A549 (cell line): ENCODE data around the gene FMNL3. TPM values are rescaled to one million over a fixed set of nuclear protein-coding genes. Genes with fewer than 3 reads are reported as not detected.

Experiments used
- ATAC-seq, 2 experiments: fragments of 200-7000 bp in 1 of 2; fragments of >200 bp in 1 of 2; cut with Nextera tagmentation in 1 of 2; cut with Tn5 transposase in 1 of 2; 3 replicates each; pipeline versions ENCODE4 v1.8.0 to v1.9.1; 2018 to 2020; ENCODE audit warnings: mild to moderate bottlenecking in 1 of 2, moderate library complexity in 1 of 2
- CTCF ChIA-PET: fragments of 300-600 bp; sonication (Branson Sonifier 250); formaldehyde crosslinking; extraction: SDS; loops from one replicate; lab custom pipeline; 2021; ENCODE audit warnings: antibody characterized with exemption, inconsistent platforms; lab: Yijun Ruan, JAX
- POLR2A ChIA-PET: fragments of 350-600 bp; formaldehyde crosslinking; extraction: SDS; loops from one replicate; lab custom pipeline; 2021; ENCODE audit warnings: antibody characterized with exemption, inconsistent platforms; lab: Yijun Ruan, JAX
- DNase-seq, 2 experiments: peaks; one replicate each; pipeline versions ENCODE4 v3.0.0 to v3.0.0-alpha.2; 2011 to 2016; ENCODE audit warnings: low read depth in 1 of 2, low spot score in 1 of 2
- FAIRE-seq: peaks from 2 replicates; lab custom pipeline; 2011; peaks lifted over from hg19 to GRCh38; lab: Jason Lieb, UNC
- H3K27ac ChIP-seq, 2 experiments: fragments of >200 bp; sonication (Bioruptor Twin); formaldehyde crosslinking; 3 replicates each; pipeline ENCODE4 v1.5.1; 2016 to 2017
- H3K4me1 ChIP-seq: fragments of >200 bp; sonication (Bioruptor Twin); formaldehyde crosslinking; 3 replicates; pipeline ENCODE4 v1.6.1; 2016
- H3K4me2 ChIP-seq: fragments of >200 bp; sonication (Bioruptor Twin); formaldehyde crosslinking; 3 replicates; pipeline ENCODE4 v1.6.1; 2016
- H3K4me3 ChIP-seq: fragments of >200 bp; sonication (Bioruptor Twin); formaldehyde crosslinking; 3 replicates; pipeline ENCODE4 v1.5.1; 2016
- H3K9me3 ChIP-seq: fragments of >200 bp; sonication (Bioruptor Twin); formaldehyde crosslinking; 3 replicates; pipeline ENCODE4 v1.6.1; 2016
- CEBPB ChIP-seq, 2 experiments: fragments of >200 bp in 1 of 2; sonication (Bioruptor Twin) in 1 of 2; formaldehyde crosslinking in 1 of 2; IDR thresholded peaks; 2 replicates each; pipeline ENCODE4 v1.6.1; 2012 to 2016
- CHD2 ChIP-seq: fragments of 150-350 bp; IDR thresholded peaks from 2 replicates; pipeline ENCODE4 v1.6.1; 2014; ENCODE audit warnings: low read length; ENCODE audit not compliant: partially characterized antibody
- EHF ChIP-seq: fragments of 250-450 bp; sonication (Bioruptor Pico); IDR thresholded peaks from 2 replicates; pipeline ENCODE4 v1.5.0; 2020; ENCODE audit warnings: mild to moderate bottlenecking
- EP300 ChIP-seq, 2 experiments: fragments of >200 bp; sonication (Bioruptor Twin); formaldehyde crosslinking; IDR thresholded peaks; 2 replicates in 1 of 2; 3 replicates in 1 of 2; pipeline ENCODE4 v1.6.1; 2016 to 2017
- HDAC2 ChIP-seq: fragments of 200-600 bp; sonication (generic); IDR thresholded peaks from 2 replicates; pipeline ENCODE4 v1.6.1; 2016
- HOXB5 ChIP-seq: fragments of 250-450 bp; sonication (Bioruptor Pico); IDR thresholded peaks from 2 replicates; pipeline ENCODE4 v1.5.0; 2020; ENCODE audit warnings: mild to moderate bottlenecking, moderate library complexity
- JUNB ChIP-seq: fragments of >200 bp; sonication (Bioruptor Twin); formaldehyde crosslinking; IDR thresholded peaks from 2 replicates; pipeline ENCODE4 v1.6.1; 2016
- KDM1A ChIP-seq: fragments of 200-600 bp; sonication (generic); IDR thresholded peaks from 2 replicates; pipeline ENCODE4 v1.6.1; 2016; ENCODE audit warnings: low read depth, mild to moderate bottlenecking
- MAZ ChIP-seq: fragments of 150-350 bp; IDR thresholded peaks from 2 replicates; pipeline ENCODE4 v1.6.1; 2014; ENCODE audit warnings: antibody characterized with exemption, low read depth, low read length, borderline replicate concordance
- MYC ChIP-seq: IDR thresholded peaks from 2 replicates; pipeline ENCODE4 v1.6.1; 2012; ENCODE audit warnings: mild to moderate bottlenecking, inconsistent platforms, low read length, improper control_type of control experiment, borderline replicate concordance
- NR3C1 ChIP-seq: fragments of >200 bp; sonication (Bioruptor Twin); formaldehyde crosslinking; IDR thresholded peaks from 3 replicates; pipeline ENCODE4 v1.6.1; 2017
- POLR2AphosphoS2 ChIP-seq: conservative IDR thresholded peaks from 2 replicates; pipeline ENCODE4 v1.6.1; 2012; ENCODE audit warnings: low read length, improper control_type of control experiment, inconsistent platforms
- RCOR1 ChIP-seq: fragments of 150-350 bp; IDR thresholded peaks from 2 replicates; pipeline ENCODE4 v1.6.1; 2014; ENCODE audit warnings: antibody characterized with exemption, low read length, low read depth
- RNF2 ChIP-seq: fragments of 200-600 bp; sonication (generic); IDR thresholded peaks from 2 replicates; pipeline ENCODE4 v1.6.1; 2016; ENCODE audit warnings: low read depth, mild to moderate bottlenecking, antibody characterized with exemption, moderate library complexity, borderline replicate concordance
- SMC3 ChIP-seq: fragments of >200 bp; sonication (Bioruptor Twin); formaldehyde crosslinking; IDR thresholded peaks from 3 replicates; pipeline ENCODE4 v1.6.1; 2018; ENCODE audit warnings: inconsistent platforms
- SREBF2 ChIP-seq: fragments of 450-650 bp; IDR thresholded peaks from 2 replicates; pipeline ENCODE4 v1.6.1; 2014; ENCODE audit warnings: mild to moderate bottlenecking, moderate library complexity
- ZFP36 ChIP-seq: fragments of 450-650 bp; IDR thresholded peaks from 2 replicates; pipeline ENCODE4 v1.6.1; 2014; ENCODE audit warnings: borderline replicate concordance; ENCODE audit not compliant: partially characterized antibody
- ZSCAN20 ChIP-seq: fragments of 250-450 bp; sonication (Bioruptor Pico); IDR thresholded peaks from 2 replicates; pipeline ENCODE4 v1.8.0; 2022; ENCODE audit warnings: mild to moderate bottlenecking, moderate library complexity
- WGBS: methylation state at CpG from one replicate; pipeline ENCODE4 v1.1.6; 2017; ENCODE audit errors: missing lambda C conversion rate; 5-methylcytosine and 5-hydroxymethylcytosine counted together
- polyA plus RNA-seq, 4 experiments: library from polyadenylated mRNA; depleted of rRNA in 3 of 4; stranded (reverse); fragments of >200 nt; fragmentation: RNase III in 1 of 4; extraction: RNeasy Plus Mini Kit Qiagen cat#74134 plus additional on column Dnase treatment in 1 of 4; gene quantifications; 2 replicates in 3 of 4; 3 replicates in 1 of 4; pipeline ENCODE4 v1.2.3, GENCODE V29; 2011 to 2017
- TF ChIP-seq, protein P1 (sequence below): IDR thresholded peaks from 2 replicates; pipeline ENCODE4 v1.6.1; 2012
- TF ChIP-seq, protein P2 (sequence below): fragments of 200-600 bp; sonication (generic); IDR thresholded peaks from 2 replicates; pipeline ENCODE4 v1.6.1; 2016; ENCODE audit warnings: antibody characterized with exemption, mild to moderate bottlenecking, moderate library complexity

The FMNL3 gene
- polyA plus RNA-seq, 2 of the 4 experiments (the other 2 are of a cell fraction), result 1.7 TPM

DNA sequence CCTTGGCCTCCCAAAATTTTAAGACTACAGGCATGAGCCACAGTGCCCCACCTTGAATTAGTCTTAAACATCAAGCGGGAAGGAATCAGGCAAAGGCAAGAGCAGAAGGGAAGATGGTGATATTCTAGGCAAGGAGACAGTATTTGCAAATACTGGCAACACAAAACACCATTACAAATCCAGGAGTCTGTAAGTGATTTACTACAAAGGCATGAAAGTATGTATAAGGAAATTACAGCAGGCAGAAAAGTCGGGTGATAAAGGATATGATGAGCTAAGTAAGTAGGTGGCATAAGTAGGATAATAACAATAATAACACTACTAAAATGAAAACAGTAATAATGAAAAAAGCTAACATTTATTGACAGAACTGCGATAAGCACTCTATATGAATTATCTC is 28.5 kb downstream of the FMNL3 start:
- DNase-seq (no peak), ATAC-seq (no peak), FAIRE-seq (no peak)
- Histone ChIP-seq H3K4me1 (no peaks in the 10 kb centered on the region), H3K27ac (no peak overlapping the region), H3K9me3 (no peaks in the 10 kb centered on the region), H3K4me2 (no peak overlapping the region), H3K4me3 (no peak overlapping the region)
- POLR2A ChIA-PET, result no interaction called here
- WGBS, result 56% methylated on average over 3 of the region's 3 CpGs
- CTCF ChIA-PET, result interaction anchor here (1.0 to 1.7 kb wide), 4 partner anchors 14 to 57 kb away, joined by 3 to 9 read pairs (median 3); no protein-coding TSS in a partner anchor
- TF ChIP-seq EP300 (IDR thresholded peaks at IDR 0.05), result no peak
- no peak for TF ChIP-seq EHF (CRISPR knock-in tag)
- no peak for TF ChIP-seq CEBPB (IDR thresholded peaks at IDR 0.05)
- no peak for TF ChIP-seq KDM1A
- TF ChIP-seq RCOR1, result no peak
- no peak for TF ChIP-seq POLR2AphosphoS2
- TF ChIP-seq HDAC2, result no peak
- TF ChIP-seq SMC3, result no peak
- TF ChIP-seq, protein P1, sequence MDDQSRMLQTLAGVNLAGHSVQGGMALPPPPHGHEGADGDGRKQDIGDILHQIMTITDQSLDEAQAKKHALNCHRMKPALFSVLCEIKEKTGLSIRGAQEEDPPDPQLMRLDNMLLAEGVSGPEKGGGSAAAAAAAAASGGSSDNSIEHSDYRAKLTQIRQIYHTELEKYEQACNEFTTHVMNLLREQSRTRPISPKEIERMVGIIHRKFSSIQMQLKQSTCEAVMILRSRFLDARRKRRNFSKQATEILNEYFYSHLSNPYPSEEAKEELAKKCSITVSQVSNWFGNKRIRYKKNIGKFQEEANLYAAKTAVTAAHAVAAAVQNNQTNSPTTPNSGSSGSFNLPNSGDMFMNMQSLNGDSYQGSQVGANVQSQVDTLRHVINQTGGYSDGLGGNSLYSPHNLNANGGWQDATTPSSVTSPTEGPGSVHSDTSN, result no peak
- no peak for TF ChIP-seq ZSCAN20 (CRISPR knock-in tag)

DNA sequence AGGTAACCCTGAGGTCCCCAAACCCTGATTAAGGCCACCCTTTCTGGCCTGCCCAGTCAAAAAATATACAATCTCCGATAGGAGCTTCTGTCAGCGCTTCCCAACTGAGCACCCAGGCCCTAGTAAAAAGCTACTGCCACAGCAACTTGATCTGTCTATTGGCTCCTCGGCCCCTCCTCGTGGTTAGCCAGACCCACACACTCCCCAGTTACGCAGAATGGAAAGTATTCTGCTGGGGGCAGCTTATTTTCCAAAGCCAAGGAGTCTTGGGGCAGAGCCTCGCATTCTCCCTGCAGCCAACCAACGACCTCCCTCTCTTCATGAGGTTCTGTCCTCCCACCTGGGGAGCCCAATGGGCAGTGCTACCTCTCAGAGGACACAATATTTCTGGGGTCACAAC is 32.1 kb downstream of the FMNL3 start:
- no peak for ATAC-seq

DNA sequence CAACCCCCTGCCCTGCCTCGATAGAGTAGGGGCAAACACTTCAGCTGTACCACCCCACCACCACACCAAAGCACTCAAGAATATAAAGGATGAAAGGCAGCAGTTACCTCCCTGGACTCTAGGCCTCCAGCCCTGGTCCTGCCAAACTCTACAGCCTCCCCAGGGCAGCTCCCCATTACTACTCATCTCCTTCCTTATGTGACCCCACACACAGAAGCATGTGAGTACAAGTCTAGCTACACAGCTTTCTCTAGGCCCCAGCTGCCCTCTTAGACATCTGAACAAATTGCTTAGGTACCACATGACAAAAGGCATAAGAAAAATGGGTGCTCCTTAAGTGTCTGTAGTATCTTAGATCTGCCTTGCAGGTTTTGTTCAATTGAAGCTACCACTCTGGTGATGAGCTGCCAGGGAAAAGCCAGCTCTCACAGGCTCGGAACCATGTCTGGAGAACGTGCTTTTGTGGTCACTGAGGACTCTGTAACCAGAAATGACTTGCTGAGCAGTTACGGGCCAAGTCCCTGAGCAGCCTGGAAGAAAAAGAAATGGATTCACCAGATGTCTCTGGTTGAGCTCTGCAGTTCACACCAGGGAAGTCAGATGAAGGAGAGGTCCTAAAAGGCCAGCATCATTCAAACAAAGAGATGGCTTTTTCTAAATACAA is 32.8 kb downstream of the FMNL3 start:
- POLR2A ChIA-PET, result interaction anchor here (1.6 kb wide), 1 partner anchor 51 kb away, joined by 3 read pairs; the partner anchor contains the start of gene PRPF40B
- FAIRE-seq, result no peak
- Histone ChIP-seq H3K4me3 (no peak overlapping the region), H3K4me1 (no peaks in the 10 kb centered on the region)
- no peak for DNase-seq
- WGBS, result 56% methylated on average over 4 of the region's 4 CpGs
- CTCF ChIA-PET, result interaction anchor here (0.7 to 1.6 kb wide), 5 partner anchors 17 to 293 kb away, joined by 3 to 6 read pairs (median 3); partner anchors contain the start of gene TMBIM6
- no peak; a peak in 2 of 6 replicates for ATAC-seq
- no peak for TF ChIP-seq MAZ
- TF ChIP-seq ZFP36, result no peak
- no peak for TF ChIP-seq SREBF2
- no peak for TF ChIP-seq NR3C1
- TF ChIP-seq, protein P2, sequence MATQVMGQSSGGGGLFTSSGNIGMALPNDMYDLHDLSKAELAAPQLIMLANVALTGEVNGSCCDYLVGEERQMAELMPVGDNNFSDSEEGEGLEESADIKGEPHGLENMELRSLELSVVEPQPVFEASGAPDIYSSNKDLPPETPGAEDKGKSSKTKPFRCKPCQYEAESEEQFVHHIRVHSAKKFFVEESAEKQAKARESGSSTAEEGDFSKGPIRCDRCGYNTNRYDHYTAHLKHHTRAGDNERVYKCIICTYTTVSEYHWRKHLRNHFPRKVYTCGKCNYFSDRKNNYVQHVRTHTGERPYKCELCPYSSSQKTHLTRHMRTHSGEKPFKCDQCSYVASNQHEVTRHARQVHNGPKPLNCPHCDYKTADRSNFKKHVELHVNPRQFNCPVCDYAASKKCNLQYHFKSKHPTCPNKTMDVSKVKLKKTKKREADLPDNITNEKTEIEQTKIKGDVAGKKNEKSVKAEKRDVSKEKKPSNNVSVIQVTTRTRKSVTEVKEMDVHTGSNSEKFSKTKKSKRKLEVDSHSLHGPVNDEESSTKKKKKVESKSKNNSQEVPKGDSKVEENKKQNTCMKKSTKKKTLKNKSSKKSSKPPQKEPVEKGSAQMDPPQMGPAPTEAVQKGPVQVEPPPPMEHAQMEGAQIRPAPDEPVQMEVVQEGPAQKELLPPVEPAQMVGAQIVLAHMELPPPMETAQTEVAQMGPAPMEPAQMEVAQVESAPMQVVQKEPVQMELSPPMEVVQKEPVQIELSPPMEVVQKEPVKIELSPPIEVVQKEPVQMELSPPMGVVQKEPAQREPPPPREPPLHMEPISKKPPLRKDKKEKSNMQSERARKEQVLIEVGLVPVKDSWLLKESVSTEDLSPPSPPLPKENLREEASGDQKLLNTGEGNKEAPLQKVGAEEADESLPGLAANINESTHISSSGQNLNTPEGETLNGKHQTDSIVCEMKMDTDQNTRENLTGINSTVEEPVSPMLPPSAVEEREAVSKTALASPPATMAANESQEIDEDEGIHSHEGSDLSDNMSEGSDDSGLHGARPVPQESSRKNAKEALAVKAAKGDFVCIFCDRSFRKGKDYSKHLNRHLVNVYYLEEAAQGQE, result no peak
- no peak for TF ChIP-seq MYC
- TF ChIP-seq EHF (CRISPR knock-in tag), result no peak
- no peak for TF ChIP-seq RNF2
- no peak for TF ChIP-seq JUNB
- TF ChIP-seq, all 56 proteins: peak for 0
- Histone ChIP-seq H3K9me3 (no peaks in the 10 kb centered on the region), H3K27ac (no peak overlapping the region), H3K4me2 (no peak overlapping the region)

More for the DNA sequence above, 32.1 kb downstream of the FMNL3 start:
- TF ChIP-seq HDAC2 (no peak), HOXB5 (no peak), CHD2 (no peak), SREBF2 (no peak)
- TF ChIP-seq, all 56 proteins: peak for 0
- FAIRE-seq (no peak), DNase-seq (no peak)
- POLR2A ChIA-PET, result no interaction called here
- H3K4me3 ChIP-seq, result no peak overlapping the region
- no peak overlapping the region for H3K27ac ChIP-seq
- H3K4me1 ChIP-seq, result no peaks in the 10 kb centered on the region
- 69% methylated on average over 7 of the region's 7 CpGs for WGBS
- CTCF ChIA-PET, result interaction anchor here (0.7 to 1.6 kb wide), 4 partner anchors 16 to 292 kb away, joined by 3 to 6 read pairs (median 4); partner anchors contain the start of gene TMBIM6
- H3K4me2 ChIP-seq, result no peak overlapping the region
- H3K9me3 ChIP-seq, result no peaks in the 10 kb centered on the region
